Measurements from ENCODE around the gene FRMD8.

The FRMD8 gene, protein sequence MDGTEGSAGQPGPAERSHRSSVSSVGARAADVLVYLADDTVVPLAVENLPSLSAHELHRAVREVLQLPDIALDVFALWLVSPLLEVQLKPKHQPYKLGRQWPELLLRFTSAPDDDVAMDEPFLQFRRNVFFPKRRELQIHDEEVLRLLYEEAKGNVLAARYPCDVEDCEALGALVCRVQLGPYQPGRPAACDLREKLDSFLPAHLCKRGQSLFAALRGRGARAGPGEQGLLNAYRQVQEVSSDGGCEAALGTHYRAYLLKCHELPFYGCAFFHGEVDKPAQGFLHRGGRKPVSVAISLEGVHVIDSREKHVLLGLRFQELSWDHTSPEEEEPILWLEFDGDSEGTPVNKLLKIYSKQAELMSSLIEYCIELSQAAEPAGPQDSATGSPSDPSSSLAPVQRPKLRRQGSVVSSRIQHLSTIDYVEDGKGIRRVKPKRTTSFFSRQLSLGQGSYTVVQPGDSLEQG

GRCh38 chr11:65386307-65387140 is at the start of gene FRMD8:
TSS of gene FRMD8 (plus strand) at chr11:65386637. CDS start at chr11:65387037, 400 bp downstream.
- Histone ChIP-seq H3K36me3 (ENCODE audit: insufficient read depth, low read length) (no peaks in the 10 kb centered on the region), H3K4me3 (ENCODE audit: low read length) (peak within 1 kb of the TSS; percentile 82), H3K4me1 (ENCODE audit: insufficient read depth, low read length) (peaks cover 25% of the 10 kb centered on the region), H3K27me3 (ENCODE audit: insufficient read depth, low read length) (no peaks in the 10 kb centered on the region), H2AFZ (ENCODE audit: low read depth, low read length) (peak within 1 kb of the TSS; percentile 77), H3K9me3 (ENCODE audit: low read length) (no peaks in the 10 kb centered on the region)

DNA sequence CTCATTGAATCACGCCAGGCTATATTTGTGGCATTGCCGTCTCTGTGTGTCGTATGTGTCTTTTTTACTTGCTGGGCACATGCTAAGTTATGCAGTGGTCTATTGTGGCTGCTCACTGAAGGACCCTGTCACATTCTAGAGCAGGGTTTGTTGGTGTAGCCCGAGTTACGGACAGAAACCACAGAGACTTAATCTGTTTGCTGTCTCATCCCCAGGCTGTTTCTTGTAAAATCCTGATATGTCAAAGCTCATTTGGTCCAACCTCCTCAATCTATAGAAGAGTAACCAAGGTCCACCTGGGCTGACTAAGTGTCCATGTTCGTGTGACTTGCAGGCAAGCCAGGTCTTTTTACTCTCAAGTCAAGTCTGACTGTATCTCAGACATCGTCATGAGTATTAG is 47.8 kb upstream of the FRMD8 start:
- no peak overlapping the region for H2AFZ ChIP-seq (ENCODE audit: low read depth, low read length)
- no peaks in the 10 kb centered on the region for H3K9me3 ChIP-seq (ENCODE audit: low read length)
- no peak overlapping the region for H3K4me3 ChIP-seq (ENCODE audit: low read length)
- H3K27me3 ChIP-seq (ENCODE audit: insufficient read depth, low read length): no peaks in the 10 kb centered on the region
- H3K36me3 ChIP-seq (ENCODE audit: insufficient read depth, low read length): peaks cover 55% of the 10 kb centered on the region
- H3K4me1 ChIP-seq (ENCODE audit: insufficient read depth, low read length): peaks cover 10% of the 10 kb centered on the region

- Histone ChIP-seq H3K36me3 (ENCODE audit: insufficient read depth, low read length) (peaks cover 71% of the 10 kb centered on the region), H3K4me1 (ENCODE audit: insufficient read depth, low read length) (peaks cover 4% of the 10 kb centered on the region), H3K27me3 (ENCODE audit: insufficient read depth, low read length) (no peaks in the 10 kb centered on the region), H3K9me3 (ENCODE audit: low read length) (no peaks in the 10 kb centered on the region), H2AFZ (ENCODE audit: low read depth, low read length) (no peak overlapping the region), H3K4me3 (ENCODE audit: low read length) (no peak overlapping the region)
These were observed 46.2 kb upstream of the FRMD8 start for GRCh38 chr11:65340226-65340625.

DNA sequence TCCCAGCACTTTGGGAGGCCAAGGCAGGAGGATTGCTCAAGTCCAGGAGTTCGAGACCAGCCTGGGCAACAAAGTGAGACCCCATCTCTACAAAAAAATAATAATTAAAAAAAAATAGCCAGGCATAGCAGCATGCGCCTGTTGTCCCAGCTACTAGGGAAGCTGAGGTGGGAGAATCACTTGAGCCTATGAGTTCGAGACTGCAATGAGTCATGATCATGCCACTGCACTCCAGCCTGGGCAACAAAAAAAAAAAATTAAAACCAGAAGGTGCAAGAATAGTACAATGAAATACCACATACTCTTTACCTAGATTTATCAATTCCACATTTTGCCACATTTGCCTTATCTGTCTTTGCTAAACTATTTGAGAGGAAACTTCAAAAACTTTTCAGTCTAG is 44.6 kb upstream of the FRMD8 start:
- H3K4me1 ChIP-seq (ENCODE audit: insufficient read depth, low read length): no peaks in the 10 kb centered on the region
- no peak overlapping the region for H2AFZ ChIP-seq (ENCODE audit: low read depth, low read length)
- no peak overlapping the region for H3K4me3 ChIP-seq (ENCODE audit: low read length)
- peaks cover 87% of the 10 kb centered on the region for H3K36me3 ChIP-seq (ENCODE audit: insufficient read depth, low read length)
- H3K27me3 ChIP-seq (ENCODE audit: insufficient read depth, low read length): no peaks in the 10 kb centered on the region
- H3K9me3 ChIP-seq (ENCODE audit: low read length): no peaks in the 10 kb centered on the region

- H3K36me3 ChIP-seq (ENCODE audit: insufficient read depth, low read length): peaks cover 49% of the 10 kb centered on the region
These were observed 34.9 kb upstream of the FRMD8 start for GRCh38 chr11:65351511-65351910.

GRCh38 chr11:65352783-65353182 is 33.7 kb upstream of the FRMD8 start:
- H2AFZ ChIP-seq (ENCODE audit: low read depth, low read length): no peak overlapping the region
- H3K4me1 ChIP-seq (ENCODE audit: insufficient read depth, low read length): peaks cover 30% of the 10 kb centered on the region
- H3K4me3 ChIP-seq (ENCODE audit: low read length): no peak overlapping the region
- no peaks in the 10 kb centered on the region for H3K9me3 ChIP-seq (ENCODE audit: low read length)
- no peaks in the 10 kb centered on the region for H3K27me3 ChIP-seq (ENCODE audit: insufficient read depth, low read length)
- H3K36me3 ChIP-seq (ENCODE audit: insufficient read depth, low read length): peaks cover 43% of the 10 kb centered on the region

More at GRCh38 chr11:65351511-65351910, 34.9 kb upstream of the FRMD8 start:
- Histone ChIP-seq H3K27me3 (ENCODE audit: insufficient read depth, low read length) (no peaks in the 10 kb centered on the region), H3K4me3 (ENCODE audit: low read length) (no peak overlapping the region), H3K4me1 (ENCODE audit: insufficient read depth, low read length) (peaks cover 22% of the 10 kb centered on the region), H2AFZ (ENCODE audit: low read depth, low read length) (no peak overlapping the region), H3K9me3 (ENCODE audit: low read length) (no peaks in the 10 kb centered on the region)

DNA sequence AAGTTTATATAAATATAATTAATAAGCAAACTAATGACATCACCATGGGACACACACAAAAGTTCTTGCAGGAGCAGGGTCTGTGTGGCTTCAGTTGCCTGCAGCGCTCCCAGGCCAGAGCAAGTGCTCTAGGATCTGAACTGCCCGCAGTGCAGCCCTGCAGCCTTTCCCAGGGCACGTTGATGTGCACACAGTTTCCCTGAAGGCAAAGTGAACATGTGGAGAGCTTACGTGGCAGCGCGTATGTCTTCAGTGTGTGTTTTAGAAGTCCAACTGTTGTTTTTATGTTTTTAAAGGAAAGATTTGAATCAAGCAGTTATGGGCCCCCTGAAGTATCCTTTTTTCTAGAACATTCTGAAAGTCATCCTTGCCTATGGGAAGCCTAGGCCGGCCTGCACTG is 33.1 kb upstream of the FRMD8 start:
- H3K36me3 ChIP-seq (ENCODE audit: insufficient read depth, low read length): peaks cover 37% of the 10 kb centered on the region
- H3K4me1 ChIP-seq (ENCODE audit: insufficient read depth, low read length): peaks cover 30% of the 10 kb centered on the region
- no peaks in the 10 kb centered on the region for H3K27me3 ChIP-seq (ENCODE audit: insufficient read depth, low read length)
- H3K9me3 ChIP-seq (ENCODE audit: low read length): no peaks in the 10 kb centered on the region
- H3K4me3 ChIP-seq (ENCODE audit: low read length): no peak overlapping the region
- no peak overlapping the region for H2AFZ ChIP-seq (ENCODE audit: low read depth, low read length)

- H3K9me3 ChIP-seq (ENCODE audit: low read length): no peaks in the 10 kb centered on the region
- peak overlapping the region; percentile 20 for H2AFZ ChIP-seq (ENCODE audit: low read depth, low read length)
- peaks cover 30% of the 10 kb centered on the region for H3K4me1 ChIP-seq (ENCODE audit: insufficient read depth, low read length)
- H3K27me3 ChIP-seq (ENCODE audit: insufficient read depth, low read length): no peaks in the 10 kb centered on the region
- peaks cover 32% of the 10 kb centered on the region for H3K36me3 ChIP-seq (ENCODE audit: insufficient read depth, low read length)
- H3K4me3 ChIP-seq (ENCODE audit: low read length): peak overlapping the region; percentile 70
These were observed 32.6 kb upstream of the FRMD8 start for GRCh38 chr11:65353900-65354264.

DNA sequence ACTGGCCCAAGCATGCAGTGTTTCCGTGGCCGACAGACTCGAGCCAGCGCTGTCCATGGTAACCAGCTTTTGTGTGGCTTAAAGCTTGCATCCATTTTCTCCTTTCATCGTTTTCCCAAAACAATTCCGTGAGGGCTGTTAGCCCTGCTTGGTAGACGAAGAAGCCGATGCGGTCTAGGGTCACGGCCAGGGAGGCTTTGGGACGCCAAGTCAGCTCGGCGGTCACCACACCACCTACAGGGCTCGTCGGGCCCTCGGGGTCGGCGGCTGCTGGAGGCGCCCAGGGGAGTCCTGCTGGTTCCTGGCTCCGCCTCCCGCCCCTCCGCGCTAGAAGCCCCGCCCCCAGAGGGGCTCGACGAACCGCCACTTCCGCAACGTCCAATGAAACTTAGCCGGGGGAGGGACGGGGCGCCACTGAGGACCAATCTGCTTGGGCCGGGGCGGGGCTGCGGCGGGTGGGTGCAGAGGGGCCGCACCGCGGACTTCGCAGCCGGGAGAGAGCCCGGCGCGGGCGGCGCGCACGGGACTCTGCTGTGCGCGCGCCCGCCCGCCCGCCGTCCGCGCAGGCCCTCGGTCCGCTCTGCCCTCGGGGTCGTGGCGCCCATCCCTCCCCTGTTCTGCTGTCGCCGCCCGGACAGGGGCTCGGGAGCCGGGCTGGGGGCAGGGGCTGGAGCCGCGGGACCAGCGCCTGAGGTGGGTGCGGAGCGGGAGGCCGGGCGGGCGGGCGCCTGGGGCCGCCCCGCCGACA is 32.0 kb upstream of the FRMD8 start, which contains the start of gene TIGD3:
TIGD3 (plus strand) TSS at position 487 of the 748 bp plus-strand sequence. CDS start 1,058 bp downstream, outside the sequence.
- Histone ChIP-seq H3K36me3 (ENCODE audit: insufficient read depth, low read length) (peaks cover 27% of the 10 kb centered on the region), H3K4me1 (ENCODE audit: insufficient read depth, low read length) (peaks cover 30% of the 10 kb centered on the region), H3K9me3 (ENCODE audit: low read length) (no peaks in the 10 kb centered on the region), H3K27me3 (ENCODE audit: insufficient read depth, low read length) (no peaks in the 10 kb centered on the region), H3K4me3 (ENCODE audit: low read length) (peak within 1 kb of the TSS; percentile 70), H2AFZ (ENCODE audit: low read depth, low read length) (peak within 1 kb of the TSS; percentile 66)

- Histone ChIP-seq H3K4me3 (ENCODE audit: low read length) (peak overlapping the region; percentile 70), H2AFZ (ENCODE audit: low read depth, low read length) (peak overlapping the region; percentile 66), H3K9me3 (ENCODE audit: low read length) (no peaks in the 10 kb centered on the region), H3K27me3 (ENCODE audit: insufficient read depth, low read length) (no peaks in the 10 kb centered on the region), H3K36me3 (ENCODE audit: insufficient read depth, low read length) (peaks cover 22% of the 10 kb centered on the region), H3K4me1 (ENCODE audit: insufficient read depth, low read length) (peaks cover 34% of the 10 kb centered on the region)
These were observed 31.2 kb upstream of the FRMD8 start for GRCh38 chr11:65355013-65355775.

GRCh38 chr11:65355776-65356393 is 30.6 kb upstream of the FRMD8 start:
- H3K4me1 ChIP-seq (ENCODE audit: insufficient read depth, low read length): peaks cover 34% of the 10 kb centered on the region
- peak overlapping the region; percentile 70 for H3K4me3 ChIP-seq (ENCODE audit: low read length)
- no peak overlapping the region for H2AFZ ChIP-seq (ENCODE audit: low read depth, low read length)
- H3K9me3 ChIP-seq (ENCODE audit: low read length): no peaks in the 10 kb centered on the region
- no peaks in the 10 kb centered on the region for H3K27me3 ChIP-seq (ENCODE audit: insufficient read depth, low read length)
- H3K36me3 ChIP-seq (ENCODE audit: insufficient read depth, low read length): peaks cover 18% of the 10 kb centered on the region
